Transverse colon (tissue), 3 donors: ENCODE measurements around the gene DQX1.

ENCODE experiments used
- EP300 ChIP-seq: sonication (generic); formaldehyde crosslinking; IDR thresholded peaks from one replicate; pipeline ENCODE4 v1.6.1; 2017; ENCODE audit warnings: antibody characterized with exemption, low read depth
- TF ChIP-seq, protein P1 (sequence below), 5 experiments: fragments of 200-600 bp in 3 of 5; fragments of 450-650 bp in 2 of 5; sonication (generic) in 3 of 5; IDR thresholded peaks; 1 replicate in 2 of 5; 2 replicates in 3 of 5; pipeline ENCODE4 v1.5.1; 2016 to 2017; ENCODE audit warnings: antibody characterized with exemption in 5 of 5, inconsistent platforms in 3 of 5, mild to moderate bottlenecking in 2 of 5, moderate library complexity in 1 of 5

DNA sequence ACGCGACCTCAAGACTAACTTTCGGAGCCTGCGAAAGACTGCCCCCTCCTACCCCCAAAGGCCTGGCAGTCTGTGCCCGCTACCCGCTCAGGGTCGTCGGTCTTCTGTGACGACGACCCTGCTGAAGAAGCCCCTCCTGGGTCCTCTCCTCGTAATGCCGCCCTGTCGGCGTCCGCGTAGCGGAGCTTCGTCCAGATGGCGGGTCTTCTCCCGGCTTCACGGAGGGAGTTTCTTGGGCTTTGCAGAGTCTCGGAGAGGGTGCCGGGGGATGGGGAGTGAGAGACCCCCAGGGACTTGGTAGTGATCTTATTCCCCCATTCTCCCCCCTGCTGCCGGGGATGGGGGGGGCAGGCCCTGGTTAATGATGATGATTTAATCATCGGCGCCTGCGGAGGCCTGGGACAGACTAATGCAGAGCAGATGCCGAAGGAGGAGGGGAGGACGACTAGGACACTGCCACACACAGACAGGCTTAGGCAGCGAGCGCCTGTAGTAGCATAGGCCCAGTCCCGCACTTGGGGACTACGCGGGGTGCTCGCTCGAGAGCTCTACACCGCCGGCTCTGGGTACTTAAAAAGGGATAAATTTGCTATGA lies 18.0 kb downstream of the DQX1 start:
- TF ChIP-seq, protein P1, sequence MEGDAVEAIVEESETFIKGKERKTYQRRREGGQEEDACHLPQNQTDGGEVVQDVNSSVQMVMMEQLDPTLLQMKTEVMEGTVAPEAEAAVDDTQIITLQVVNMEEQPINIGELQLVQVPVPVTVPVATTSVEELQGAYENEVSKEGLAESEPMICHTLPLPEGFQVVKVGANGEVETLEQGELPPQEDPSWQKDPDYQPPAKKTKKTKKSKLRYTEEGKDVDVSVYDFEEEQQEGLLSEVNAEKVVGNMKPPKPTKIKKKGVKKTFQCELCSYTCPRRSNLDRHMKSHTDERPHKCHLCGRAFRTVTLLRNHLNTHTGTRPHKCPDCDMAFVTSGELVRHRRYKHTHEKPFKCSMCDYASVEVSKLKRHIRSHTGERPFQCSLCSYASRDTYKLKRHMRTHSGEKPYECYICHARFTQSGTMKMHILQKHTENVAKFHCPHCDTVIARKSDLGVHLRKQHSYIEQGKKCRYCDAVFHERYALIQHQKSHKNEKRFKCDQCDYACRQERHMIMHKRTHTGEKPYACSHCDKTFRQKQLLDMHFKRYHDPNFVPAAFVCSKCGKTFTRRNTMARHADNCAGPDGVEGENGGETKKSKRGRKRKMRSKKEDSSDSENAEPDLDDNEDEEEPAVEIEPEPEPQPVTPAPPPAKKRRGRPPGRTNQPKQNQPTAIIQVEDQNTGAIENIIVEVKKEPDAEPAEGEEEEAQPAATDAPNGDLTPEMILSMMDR (IDR thresholded peaks at IDR 0.05), result no peak
- TF ChIP-seq EP300, result no peak
